ENCODE data around the gene ZPBP2.
"Not testable (repeated sequence)": the region's sequence is repeated elsewhere in the genome, so short reads cannot be mapped to it uniquely, and the experiment has no call there.

ZPBP2 gene

DNA sequence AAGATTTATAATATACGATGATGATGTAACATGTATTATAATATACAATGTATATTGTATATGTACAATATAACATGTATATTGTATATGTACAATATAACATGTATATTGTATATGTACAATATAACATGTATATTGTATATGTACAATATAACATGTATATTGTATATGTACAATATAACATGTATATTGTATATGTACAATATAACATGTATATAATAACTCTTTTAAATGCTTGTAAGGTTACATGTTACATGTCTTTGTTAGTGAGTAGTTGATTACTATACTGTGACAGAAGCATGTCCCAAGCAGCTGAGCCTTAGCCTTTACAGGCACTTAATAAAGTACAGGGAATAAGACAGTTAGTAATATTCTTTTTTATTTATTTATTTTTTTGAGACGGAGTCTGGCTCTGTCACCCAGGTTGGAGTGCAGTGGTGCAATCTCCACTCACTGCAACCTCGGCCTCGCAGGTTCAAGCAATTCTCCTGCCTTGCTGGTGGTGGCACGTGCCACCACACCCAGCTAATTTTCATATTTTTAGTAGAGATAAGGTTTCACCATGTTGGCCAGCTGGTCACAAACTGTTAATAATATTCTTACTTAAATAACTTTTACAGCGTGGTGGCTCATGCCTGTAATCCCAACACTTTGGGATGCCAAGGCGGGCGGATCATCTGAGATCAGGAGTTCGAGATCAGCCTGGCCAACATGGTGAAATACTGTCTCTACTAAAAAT, 11.9 kb upstream of the ZPBP2 start:
- DNase-seq: not testable (repeated sequence)

DNA sequence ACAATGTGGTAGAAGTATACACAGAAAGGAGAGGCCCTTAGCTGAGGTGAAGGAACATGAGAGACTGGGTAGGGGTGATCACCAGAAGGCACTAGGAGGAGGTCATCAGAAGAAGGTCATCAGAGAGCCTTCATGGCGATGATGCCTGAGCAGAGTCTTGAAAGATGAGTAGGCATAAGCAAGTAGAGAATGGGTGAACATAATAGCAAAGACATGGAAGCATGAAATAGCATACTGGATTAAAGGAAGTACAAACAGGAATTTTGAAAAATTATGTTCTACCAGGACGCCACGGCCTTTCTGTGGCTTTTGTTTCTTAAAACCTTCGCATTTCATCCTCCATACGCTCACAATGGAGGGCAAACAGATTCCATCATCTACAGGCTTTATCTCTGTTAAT, 6.8 kb upstream of the ZPBP2 start:
- no peak for DNase-seq

GRCh38 chr17:39863244-39863917, 4.6 kb upstream of the ZPBP2 start:
- no peak for DNase-seq

DNA sequence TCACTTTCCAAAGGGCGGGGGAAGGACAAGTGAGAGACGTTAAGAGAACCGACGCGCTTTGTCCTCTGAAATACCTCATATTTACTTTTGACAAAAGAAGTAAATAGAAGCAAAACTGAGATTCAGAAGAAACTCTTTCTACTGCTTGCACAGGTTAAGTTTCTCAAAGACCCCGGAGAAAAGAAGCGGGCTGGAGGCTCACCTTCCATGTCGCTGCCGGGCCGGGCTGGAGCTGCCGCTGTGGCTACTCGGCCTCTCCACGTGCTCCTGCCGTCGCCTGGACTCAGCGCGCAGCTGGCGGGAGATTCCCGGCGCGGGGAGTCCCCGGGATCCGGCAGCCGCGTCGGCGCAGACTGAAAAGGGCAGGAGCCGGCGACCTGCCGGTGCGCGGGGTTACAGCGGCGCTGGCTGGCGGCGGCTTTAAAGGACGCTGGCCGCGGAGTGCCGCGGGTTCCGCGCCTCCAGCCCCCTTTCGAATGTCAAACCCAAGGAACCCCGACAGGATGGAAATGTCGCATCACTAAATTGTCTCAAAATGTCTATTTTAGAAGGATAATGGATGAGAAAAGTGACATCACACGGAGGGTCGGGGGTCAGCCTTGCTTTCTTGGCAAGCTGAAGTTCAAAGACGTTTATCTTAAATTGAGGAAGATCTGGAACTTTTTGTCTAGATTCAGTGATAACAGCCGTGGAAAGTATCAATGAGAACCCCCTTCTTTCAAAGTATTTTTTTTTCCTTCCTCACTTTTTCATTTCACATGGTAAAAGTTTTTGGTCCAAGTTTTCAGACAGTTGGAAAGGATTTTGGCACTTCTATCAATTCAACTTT, 3.9 kb upstream of the ZPBP2 start, which contains the start of gene IKZF3:
Gene IKZF3, minus strand, starts transcription at position 395 of the 829 bp plus-strand sequence. Its CDS starts 186 bp downstream, at position 209.
- no peak for DNase-seq

- no peak for DNase-seq
Measured at GRCh38 chr17:39866013-39866730, 1.8 kb upstream of the ZPBP2 start.

GRCh38 chr17:39867084-39867879, 720 bp upstream of the ZPBP2 start:
- no peak for DNase-seq

GRCh38 chr17:39868554-39868942, 546 bp downstream of the ZPBP2 start:
- DNase-seq: no peak

DNA sequence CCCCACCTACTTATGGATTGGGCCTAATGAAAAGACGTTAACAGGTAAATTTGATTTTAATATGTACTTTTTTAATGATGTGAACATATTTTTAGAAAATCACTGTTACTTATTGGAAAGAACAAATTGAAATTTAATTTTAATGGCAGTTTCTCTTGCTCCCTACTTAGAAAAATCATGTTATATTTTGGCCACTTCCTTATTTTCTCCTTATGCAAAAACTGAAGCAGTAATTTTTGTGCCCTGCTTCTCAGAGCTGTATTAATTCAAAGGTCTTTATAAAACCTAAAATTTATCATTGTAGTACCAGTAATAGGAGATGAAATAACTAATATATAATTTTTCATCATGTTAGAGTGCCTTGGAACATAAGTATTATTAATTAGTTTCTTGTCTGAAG, 2.8 kb downstream of the ZPBP2 start:
- DNase-seq: no peak

GRCh38 chr17:39871801-39872200, 3.8 kb downstream of the ZPBP2 start:
- DNase-seq: no peak

DNA sequence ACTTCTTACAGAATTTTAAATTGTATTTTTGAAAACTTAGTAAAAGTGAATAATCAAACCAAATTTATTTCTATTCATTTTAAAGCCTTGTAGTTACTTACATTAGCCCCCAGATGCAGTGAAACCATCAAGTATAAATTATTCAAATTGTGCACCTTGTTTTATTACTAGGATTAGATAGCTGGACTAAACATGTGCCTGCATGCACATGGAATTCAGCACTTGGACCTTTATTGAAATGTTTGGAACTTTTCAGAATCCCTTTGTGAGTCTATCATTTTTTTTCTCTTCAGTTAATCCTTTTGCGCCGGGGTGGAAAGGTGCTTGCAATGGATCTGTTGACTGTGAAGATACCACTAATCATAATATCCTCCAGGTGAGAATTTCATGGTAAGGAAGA, 4.7 kb downstream of the ZPBP2 start:
- DNase-seq: no peak

GRCh38 chr17:39886102-39886501, 18.1 kb downstream of the ZPBP2 start:
- not testable (repeated sequence) for DNase-seq

DNA sequence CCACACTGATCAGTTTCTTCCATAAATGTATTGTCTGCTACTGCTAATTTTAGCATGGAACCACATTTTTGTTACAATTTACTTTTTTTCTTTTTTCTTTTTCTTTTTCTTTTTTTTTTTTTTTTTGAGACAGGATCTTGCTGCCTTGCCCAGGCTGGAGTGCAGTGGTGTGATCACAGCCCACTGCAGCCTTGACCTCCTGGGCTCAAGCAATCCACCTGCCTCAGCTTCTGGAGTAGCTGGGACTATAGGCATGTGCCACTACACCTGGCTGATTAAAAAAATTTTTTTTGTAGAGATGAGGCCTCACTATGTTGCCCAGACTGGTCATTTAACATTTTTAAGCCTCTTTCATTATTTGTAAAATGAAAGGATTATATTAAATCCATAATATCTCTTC, 19.1 kb downstream of the ZPBP2 start:
- no peak for DNase-seq

- DNase-seq: no peak
Measured at GRCh38 chr17:39889200-39889599, 21.2 kb downstream of the ZPBP2 start.

GRCh38 chr17:39894681-39895376, 26.8 kb downstream of the ZPBP2 start:
- DNase-seq: no peak

DNA sequence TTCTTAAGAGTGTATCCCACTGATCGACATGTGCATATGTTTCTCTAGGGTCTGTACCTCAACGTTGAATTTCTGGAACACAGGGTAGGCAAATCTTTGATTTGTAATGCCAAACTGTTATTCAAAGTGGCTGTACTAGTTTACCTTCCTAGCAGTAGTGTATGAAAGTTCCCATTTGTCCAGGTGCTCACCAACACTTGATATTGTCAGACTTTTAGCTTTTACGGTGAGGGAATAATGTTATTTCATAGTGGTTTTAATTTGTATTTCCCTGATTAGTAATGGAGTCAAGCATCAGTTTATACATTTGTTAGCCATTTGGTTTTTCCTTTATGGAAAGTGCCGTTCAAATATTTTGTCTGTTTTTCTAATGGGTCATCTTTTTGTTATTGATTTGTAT, 30.1 kb downstream of the ZPBP2 start:
- DNase-seq: no peak

DNA sequence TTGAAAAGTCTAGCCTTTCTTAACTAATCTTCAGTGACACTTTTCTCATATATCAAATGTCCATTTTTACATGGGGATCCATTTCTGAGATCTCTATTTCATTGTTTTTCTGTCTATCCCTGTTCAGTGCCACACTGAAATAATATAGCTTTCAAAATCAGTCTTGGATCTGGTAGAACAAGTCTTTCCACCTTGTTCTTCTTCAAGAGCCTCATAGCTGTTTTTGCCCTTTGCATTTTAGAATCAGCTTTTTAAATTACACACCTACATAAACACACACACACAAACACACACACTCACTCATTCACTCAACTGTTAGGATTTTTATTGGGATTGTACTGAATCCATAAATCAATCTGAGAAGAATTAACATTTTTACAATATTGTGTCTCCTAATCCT, 31.2 kb downstream of the ZPBP2 start:
- no peak for DNase-seq

DNA sequence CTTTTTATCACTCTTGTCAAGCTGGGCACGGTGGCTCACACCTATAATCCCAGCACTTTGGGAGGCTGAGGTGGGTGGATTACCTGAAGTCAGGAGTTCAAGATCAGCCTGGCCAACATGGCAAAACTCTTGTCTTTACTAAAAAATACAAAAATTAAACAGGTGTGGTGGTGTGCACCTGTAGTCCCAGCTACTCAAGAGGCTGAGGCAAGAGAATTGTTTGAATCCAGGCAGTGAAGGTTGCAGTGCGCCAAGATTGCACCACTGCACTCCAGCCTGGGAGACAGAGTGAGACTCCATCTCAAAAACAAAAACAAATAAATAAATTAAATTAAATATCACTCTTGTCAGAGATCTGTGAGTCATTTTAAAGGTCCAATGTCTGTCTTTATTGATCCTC, 34.0 kb downstream of the ZPBP2 start:
- DNase-seq: not testable (repeated sequence)

- DNase-seq: no peak
Measured at GRCh38 chr17:39903158-39903884, 35.3 kb downstream of the ZPBP2 start.

DNA sequence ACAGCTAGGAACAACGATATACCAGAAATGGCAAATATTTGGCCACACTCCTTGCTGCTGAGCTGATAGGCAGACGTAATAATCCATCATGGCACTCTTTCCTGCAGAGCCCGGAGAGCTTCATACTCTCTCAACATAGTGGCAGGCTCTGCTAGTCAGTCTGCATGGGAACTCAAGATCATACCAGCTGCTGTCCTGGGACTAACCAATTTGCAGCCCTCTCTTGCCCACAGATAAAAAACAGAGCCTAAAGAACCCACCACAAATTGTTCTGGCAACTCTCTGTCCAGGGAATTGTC, 36.9 kb downstream of the ZPBP2 start:
- DNase-seq: no peak

- no peak for DNase-seq
Measured at GRCh38 chr17:39908789-39909352, 40.9 kb downstream of the ZPBP2 start.

DNA sequence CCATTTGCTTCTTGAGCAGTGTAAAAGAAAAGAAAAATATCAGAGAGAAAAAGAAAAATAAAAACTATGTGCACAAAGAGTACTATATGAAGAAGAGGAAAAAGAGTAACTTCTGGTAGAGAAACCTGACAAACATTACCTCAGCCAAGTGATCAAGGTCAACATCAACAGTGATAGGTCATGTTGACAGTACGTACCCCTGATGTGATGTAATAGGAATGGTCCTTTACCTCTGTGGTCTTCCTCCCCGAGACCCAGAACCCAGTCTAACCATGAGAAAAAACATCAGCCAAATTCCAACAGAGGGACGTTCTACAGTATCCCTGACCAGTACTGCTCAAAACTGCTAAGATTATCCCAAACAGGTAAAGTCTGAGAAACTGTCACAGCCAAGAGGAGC, 46.0 kb downstream of the ZPBP2 start:
- DNase-seq: no peak
